ELF-1 (cell line): ENCODE measurements around the gene SIX6.

Source experiments
- DNase-seq: peaks from one replicate; pipeline ENCODE4 v3.0.0-alpha.2; 2016; ENCODE audit warnings: low read depth, low spot score

SIX6 gene

GRCh38 chr14:60512973-60513571 lies 4.1 kb downstream of the SIX6 start:
- peak; percentile 15 for DNase-seq

DNA sequence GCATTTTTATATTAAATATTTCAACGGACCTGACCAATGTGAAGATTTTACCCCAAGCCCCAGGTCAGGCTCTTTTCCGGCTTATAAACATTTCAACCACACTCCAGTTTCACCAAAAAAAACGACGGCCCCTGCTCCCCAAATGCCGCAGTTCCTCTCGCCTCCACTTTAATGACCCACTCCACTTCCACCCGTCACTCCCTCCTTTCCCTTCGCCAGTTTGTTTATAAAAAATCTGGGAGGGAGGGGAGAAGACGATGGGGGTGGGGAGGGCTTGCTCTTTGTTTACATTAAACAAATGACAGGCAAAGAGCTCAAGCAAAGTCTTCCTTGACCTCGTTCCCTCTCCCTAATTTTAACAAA lies 5.4 kb downstream of the SIX6 start:
- no peak for DNase-seq

- DNase-seq: peak; percentile 88
Measured at GRCh38 chr14:60514741-60515491, 6.0 kb downstream of the SIX6 start.

DNA sequence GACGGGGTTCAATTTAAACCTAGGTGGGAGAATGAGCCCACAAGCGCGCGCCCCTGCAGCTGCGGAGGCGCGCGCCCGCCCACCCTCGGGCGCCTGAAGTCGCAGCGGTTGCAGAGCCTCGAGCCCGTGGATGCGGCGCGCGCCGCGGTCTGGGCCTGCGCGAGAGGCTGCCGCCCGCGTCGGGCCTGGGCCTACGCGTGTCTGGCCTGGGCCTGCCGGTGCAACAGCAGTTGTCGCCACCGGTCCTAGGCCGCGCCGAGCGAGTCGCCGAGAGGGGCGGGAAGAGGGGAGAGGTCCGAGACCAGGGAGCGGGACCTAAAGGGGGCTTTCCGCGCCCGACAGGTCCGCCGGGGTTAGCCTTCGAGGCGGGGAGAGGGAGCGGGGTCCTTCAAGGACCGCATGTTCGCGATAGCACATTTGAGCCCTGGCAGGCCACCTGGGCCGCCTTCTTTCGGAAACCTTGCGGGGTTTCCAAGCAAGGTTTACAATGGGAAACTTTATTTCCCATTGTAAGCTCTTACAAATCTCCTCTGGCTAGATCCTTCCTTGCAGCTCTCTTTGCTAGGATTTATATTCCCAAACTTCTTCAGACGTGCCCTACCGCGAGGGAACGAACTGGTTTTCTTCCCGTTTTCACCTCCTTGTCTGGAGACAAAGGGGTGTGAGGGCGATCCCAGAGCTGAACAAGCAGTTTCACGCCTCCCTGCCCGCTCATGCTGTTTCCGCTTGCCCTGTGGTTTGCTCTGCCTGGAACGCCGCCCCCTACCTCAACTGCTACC lies 6.8 kb downstream of the SIX6 start:
- DNase-seq: peak; percentile 75

- no peak for DNase-seq
Measured at GRCh38 chr14:60532442-60532841, 23.5 kb downstream of the SIX6 start.

- DNase-seq: no peak
Measured at GRCh38 chr14:60537663-60538062, 28.7 kb downstream of the SIX6 start.

- DNase-seq: no peak
Measured at GRCh38 chr14:60544659-60545058, 35.7 kb downstream of the SIX6 start.

DNA sequence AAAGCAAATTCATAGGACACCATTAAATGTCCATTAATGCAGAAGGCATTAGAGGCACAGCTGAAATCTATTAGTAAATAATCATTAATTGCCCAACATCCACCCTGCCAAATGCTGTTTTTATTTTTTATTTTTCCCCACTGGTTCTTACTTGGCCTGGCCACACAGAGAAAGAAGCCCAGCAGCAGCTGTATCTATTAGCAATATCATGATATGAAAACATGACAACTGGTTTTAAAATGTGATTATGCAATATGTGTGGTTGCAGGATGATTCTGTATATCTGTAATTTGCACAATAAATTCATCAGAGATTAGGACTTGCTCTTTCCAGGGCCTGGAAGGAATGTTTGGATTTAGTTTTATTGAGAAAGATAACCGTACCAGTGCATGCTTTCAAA lies 44.9 kb downstream of the SIX6 start:
- no peak for DNase-seq

GRCh38 chr14:60561845-60562746 lies 53.1 kb downstream of the SIX6 start:
- DNase-seq: peak; percentile 84
